Activated CD8-positive, alpha-beta memory T cell treated with anti-CD3 and anti-CD28 coated beads for 48 hours (primary cell): Measurements from ENCODE around the gene CTNND2.
"Not testable (repeated sequence)": the region's sequence is repeated elsewhere in the genome, so short reads cannot be mapped to it uniquely, and the experiment has no call there.

Experiments
- DNase-seq, 3 experiments: peaks; one replicate each; pipeline ENCODE4 v3.0.0-alpha.2; 2020; ENCODE audit warnings: low read depth in 2 of 3, low spot score in 2 of 3

The CTNND2 gene

DNA sequence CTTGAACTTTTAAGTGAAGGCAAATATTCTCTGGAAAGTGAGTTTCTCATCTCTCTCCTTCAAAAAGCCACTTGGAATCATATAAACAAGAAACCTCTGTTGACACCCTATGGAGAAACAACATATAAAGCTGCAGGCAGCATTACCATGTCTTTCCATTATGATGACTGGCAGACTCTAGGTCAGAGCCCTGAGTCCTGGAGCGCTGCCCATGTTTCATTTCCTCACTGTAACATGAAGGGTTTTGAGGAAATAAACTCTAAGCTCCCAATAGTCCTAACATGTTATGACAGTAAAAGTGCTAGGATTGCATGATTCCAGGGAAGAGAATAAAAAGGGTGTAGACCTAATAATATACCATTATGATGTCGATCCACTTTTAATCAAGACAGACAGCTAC is 220.6 kb downstream of the CTNND2 start:
- DNase-seq: no peak

DNA sequence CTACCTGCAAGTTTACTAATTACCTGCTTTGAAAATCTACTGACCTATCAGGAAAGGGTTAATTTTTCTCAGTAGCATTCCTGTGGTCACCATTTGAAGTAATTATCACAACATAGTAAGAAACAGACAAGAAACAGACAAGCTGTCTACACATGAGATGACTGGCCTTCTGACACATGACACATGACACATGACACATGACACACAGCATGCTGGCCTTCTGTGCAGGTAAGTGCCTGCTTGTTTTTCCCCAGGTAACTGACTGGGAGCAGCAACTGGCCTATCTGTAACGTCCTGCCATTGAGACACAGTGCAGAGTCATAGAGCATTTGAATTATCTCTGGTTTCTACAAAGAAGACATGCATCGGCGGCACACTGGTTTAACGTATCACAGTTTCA is 222.4 kb downstream of the CTNND2 start:
- DNase-seq: no peak

DNA sequence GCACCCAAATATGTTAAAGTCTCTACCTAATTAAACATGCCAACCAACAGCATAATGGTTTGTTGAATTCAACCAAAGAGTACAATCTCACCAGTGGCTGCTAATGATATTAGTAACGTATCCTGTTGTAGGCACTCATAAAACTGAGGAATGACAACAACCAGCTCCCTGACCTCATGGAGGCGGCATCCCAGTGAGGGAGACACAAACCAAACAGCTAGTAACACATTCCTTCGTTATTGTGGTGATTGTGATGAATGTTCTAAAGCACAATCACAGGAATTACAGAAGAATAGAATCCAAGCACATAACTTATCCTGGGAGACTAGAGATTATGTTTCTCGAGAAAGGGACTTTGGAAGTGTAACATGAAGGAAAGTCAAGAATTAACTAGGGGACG is 224.6 kb downstream of the CTNND2 start:
- no peak for DNase-seq

DNA sequence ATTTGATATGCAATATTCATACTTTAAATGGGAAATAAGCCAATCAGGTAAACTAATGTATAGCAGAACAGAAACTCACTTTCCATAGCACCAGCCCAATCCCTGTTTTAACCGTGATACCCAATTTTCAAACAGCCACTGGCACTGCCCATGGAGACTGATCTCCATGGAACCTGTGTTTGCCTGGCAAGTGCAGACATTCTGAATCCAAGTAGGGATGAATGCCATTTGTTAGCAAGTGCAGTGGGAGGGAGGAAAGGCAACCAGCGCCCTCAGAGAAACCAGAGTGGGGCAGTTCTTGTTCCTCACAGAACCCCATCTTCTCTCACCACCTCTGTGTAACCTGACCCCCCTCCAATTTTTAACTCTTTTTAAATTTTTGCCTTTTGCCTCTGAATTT is 229.1 kb downstream of the CTNND2 start:
- DNase-seq: no peak

DNA sequence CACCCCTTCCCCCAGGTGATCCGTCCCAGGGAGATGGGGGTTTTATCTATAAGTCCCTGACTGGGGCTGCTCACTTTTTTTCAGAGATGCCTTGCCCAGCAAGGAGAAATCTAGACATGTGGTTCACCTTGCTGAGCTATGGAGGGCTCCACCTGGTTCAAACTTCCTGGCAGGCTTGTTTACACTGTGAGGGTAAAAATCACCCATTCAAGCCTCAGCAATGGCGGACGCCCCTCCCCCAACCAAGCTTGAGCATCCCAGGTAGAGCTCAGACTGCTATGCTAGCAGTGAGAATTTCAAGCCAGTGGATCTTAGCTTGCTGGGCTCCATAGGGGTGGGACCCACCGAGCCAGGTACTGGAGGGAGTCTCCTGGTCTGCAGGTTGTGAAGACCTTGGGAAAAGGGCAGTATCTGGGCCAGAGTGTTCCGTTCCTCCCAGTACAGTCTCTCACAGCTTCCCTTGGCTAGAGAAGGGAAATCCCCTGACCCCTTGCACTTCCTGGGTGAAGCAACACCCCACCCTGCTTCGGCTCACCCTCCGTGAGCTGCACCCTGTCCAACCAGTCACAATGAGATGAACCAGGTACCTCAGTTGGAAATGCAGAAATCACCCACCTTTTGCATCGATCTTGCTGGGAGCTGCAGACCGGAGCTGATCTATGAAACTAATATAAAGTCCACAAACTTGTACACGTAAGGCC is 231.7 kb downstream of the CTNND2 start:
- no peak for DNase-seq

DNA sequence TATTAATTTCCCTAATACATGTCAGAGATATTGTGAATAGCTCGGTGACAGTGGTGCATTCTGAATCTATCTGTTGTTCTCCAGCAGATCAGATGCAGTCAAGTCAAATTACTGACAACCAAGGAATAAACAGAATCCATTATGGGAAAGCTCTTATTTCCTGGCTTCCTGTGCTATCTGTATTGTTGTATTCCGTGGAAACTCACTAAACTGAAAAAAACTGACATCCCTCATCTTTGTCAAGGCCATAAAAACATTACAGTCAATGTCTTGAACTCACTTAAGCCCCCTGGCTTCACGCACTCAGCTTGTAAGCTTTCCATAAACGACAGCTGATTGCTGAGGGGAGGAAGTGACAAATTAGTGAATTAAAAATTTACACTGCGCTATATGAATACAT is 245.9 kb downstream of the CTNND2 start:
- no peak for DNase-seq

DNA sequence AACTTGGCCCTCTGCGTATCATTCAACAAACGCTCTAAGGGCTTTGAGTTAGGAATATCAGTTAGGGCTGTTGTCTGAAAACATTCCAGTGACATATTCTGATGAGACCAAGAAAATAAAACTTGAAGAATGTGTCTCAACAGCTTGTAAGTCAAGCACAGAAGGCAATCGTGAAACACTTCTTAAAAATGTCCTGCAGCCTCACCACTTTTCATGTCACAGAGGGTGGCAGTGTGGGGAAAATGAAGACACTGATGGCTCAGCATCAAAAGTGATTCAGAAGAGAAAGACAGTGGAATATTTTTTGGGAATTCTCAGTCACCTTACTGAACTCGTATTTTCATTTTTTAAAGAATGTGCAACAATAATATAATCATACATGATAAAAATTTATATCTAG is 247.3 kb downstream of the CTNND2 start:
- no peak for DNase-seq

DNA sequence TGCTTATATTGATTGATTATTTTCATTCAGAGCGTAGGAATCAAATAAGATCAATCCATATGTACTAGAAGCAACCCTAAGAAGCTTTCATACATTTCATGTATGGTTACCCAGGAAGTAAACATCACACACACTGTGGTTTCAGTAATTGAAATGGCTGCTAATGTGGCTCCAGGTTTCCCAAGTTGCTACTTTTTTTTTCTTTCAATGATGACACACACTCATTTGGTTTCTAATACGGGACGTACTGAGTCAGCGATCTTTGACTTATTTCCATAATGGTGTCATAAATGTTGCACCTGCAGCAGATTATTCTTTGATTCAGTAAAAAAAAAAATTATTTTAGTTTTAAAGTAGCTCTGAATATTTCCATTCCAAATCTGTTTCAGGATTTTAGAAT is 248.6 kb downstream of the CTNND2 start:
- no peak for DNase-seq

DNA sequence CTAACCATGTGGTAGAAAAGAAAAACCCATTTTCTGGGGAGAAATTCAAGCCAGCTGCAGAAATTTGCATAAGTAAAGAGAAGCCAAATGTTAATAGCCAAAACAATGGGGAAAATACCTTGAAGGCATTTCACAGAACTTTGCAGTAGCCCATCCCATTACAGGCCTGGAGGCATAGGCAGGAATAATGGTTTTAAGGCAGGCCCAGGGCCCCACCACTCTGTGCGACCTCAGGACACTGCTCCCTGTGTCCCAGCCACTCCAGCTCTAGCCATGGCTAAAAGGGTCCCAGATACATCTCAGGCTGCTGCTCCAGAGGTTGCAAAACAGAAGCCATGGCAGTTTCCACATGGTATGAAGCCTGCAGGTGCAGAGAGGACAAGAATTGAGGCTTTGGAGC is 253.3 kb downstream of the CTNND2 start:
- no peak for DNase-seq

DNA sequence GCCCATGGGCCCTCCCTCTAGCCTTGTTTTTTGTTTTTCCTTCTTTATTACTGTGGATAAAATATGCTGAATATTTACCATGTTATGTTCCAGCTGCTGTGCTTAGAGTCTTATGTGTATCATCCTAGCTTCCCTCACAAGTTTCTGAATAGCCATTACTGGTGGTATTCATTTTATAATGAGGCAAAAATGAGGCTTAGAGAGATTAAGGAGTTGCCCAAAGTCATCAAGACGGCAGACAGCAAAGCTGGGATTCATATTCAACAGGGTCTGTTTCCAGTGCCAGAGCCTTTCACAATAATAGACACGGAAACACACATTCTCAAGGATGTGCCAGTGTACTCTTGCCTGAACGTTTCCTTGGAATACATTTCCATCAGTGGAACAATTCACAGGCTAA is 258.1 kb downstream of the CTNND2 start:
- no peak for DNase-seq

DNA sequence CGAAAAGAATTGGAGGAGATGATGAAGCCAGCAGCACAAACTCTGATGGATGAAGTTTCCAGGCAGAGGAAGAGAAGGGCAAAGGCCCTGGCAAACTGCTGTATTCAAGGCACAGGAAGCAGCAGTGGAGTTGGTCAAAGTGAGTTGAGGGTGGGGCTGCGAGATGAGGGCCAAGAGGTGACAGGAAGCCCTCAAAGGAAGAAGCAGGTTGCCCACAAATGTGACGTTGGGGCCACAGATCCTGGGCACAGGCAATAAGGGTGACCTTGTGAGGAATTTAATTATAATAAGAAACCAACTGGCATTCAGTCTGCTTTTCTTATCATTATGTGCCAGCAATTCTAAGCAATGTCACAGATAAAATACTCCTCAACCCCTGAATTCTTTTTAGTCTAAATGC is 261.8 kb downstream of the CTNND2 start:
- no peak for DNase-seq

DNA sequence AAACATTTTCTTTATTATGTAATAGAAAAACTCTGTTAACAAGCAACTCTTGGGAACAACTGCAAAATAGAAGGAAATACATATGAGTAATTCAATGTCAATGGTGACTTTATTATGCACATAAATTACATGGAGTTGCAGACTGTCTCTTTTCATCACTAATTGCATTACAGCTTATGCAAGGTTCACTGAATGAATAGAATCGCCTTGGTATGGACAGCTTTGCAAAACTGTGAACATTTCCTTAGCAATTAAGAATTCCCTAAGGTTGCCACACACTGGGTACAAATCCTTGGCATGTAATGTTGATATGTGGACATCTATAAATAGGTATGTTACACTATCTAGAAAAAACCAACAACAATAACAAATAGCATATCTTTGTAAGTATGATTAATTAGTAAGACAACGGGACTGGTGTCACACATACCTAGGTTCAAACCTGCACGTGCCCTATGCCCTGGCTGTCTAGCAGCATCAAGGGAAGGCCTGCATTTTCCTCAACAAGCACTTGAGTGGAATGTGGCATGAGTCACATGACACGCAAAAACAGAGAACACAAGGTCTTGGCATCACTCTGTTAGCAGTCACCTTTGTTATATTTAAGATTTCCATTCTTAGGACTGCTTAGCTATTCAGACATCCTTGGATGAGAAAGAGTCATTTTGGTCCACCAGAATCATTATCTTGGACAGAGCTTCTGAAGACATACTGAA is 263.9 kb downstream of the CTNND2 start:
- DNase-seq: no peak

DNA sequence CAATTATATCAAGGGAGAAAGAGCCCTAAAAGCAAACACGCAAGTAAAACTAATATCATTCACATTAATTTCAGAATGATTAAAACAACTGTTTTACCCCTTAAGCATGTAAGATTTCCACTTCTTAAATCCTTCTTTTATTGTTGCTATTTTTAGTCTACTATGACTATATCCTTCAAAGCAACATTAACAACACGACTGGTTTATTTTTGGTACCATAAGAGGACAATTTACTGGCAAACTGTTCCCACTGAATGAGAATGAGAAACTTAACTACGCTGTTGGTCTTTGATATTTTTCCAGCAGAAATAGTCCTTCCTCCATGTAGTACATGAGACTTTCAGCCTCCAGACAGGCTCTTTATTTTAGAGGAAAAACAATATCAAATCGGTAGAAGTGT is 281.5 kb downstream of the CTNND2 start:
- DNase-seq: no peak

DNA sequence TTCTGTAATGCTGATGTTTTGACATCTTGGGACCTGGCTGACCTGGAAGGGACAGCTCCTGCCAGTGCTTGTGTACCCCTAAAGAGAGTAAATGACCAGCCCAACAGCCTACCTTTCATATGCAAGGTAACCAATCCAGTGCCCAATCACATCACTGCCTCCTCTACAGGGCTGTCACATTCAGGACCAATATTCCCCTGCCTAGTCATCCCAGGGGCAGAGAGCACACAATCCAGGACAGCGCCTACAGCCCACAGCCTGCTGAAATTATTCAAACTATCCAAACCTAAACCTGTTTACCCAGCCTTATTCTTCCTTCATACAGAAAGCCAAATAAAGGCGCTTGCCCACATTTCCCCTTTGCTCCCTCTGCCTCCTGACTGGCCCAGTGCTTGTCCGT is 284.1 kb downstream of the CTNND2 start:
- no peak for DNase-seq

DNA sequence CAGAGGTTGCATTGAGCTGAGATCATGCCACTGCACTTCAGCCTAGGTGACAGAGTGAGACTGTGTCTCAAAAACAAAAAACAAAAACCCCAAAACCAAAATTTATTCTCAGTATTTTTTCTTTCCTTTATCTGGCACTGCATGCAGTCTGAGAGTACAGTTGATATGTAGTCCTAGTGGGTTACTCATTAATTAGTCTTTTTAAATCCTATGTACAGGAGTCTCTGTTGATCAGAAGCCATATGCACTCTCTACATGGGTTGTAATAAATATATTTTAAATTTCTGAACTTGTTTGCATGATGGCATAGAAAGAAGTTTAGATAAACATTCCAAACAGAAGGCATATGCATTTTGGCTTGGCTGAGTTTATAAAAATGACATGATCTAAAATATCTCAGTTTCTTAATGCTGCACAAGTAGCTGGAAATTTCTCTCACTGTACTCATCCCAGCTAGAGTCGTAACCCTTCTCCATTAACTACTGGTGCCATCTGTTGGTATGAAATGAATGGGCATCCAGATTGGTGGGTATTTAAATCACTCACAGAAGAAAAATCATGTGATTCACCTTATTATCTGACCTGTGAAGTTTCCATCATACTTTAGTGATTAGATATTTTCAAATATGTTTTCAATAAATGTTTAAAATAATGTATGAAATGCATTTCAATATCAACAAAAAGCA is 284.8 kb downstream of the CTNND2 start:
- DNase-seq: no peak

DNA sequence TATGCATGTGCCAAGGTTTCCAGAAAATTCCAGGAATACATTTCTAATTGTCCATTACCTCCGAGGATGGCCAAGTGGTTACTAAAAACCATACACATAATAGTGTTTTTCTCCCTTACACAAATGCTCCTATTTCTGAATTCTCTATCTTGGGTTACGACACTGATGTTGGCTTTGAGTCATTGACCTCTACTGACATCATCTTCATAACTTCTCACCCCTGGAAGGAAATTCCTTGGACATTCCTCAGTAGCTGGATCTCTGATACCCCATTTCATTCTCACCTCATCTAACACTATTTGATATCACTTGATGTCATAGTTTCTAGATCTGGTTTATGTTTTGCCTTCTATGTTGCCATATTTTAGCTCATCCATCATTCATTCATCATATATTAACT is 287.2 kb downstream of the CTNND2 start:
- DNase-seq: no peak

DNA sequence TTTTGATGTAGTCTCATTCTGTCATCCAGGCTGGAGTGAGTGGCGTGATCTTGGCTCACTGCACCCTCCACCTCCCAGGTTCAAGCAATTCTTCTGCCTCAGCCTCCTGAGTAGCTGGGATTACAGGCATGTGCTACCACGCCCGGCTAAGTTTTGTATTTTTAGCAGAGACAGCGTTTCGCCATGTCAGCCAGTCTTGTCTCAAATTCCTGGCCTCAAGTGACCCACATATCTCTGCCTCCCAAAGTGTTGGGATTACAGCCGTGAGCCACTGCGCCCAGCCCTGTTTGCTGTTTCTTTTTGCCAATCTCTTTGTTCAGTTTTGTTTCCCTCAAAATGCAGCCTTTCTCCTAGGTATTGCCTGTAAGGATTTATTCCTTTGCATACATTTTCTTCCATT is 287.6 kb downstream of the CTNND2 start:
- DNase-seq: not testable (repeated sequence)

DNA sequence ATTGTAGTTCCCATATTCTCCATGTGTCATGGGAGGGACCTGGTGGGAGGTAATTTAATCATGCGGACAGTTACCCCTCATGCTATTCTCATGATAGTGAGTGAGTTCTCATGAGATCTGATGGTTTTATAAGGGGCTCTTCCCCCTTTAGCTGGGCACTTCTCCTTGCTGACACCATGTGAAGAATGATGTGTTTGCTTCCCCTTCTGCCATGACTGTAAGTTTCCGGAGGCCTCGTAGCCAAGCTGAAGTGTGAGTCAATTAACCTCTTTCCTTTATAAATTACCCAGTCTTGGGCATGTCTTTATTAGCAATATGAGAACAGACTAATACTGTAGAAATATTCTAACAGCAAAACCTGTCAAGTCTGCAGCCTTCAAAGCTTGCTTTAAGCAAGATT is 293.2 kb downstream of the CTNND2 start:
- no peak for DNase-seq

DNA sequence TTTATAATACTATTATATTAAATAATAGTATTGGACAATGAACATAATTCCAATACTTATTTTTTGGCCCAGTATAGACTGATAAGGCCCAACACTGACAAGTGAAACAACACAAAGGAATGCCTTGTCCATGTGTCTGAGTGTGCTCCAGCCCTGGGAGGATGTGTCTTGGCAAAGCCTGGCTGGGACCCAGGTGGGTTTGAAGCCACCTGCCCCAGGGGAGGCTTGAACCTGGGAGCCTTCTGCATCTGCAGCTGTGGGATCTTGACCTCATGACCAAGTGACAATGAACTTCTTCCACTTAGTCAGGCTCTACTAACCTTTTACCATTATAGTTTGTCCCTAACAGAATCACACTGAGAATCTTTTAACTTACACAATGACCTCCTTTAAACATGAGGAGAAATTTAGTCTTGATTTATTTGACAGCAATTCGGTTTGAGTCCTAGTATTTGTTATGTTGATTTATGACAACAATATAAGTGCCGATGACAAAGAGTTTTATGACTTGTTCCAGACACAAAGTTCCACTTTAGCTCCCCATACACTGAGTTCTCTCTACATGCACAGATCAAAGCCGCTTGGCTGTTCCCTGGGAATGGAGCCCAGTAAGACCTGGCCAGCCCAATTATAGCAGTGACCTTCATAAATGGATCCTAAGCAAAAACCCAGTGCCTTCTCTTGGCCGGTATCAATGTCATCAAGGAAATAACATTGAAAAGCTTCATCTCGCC is 294.5 kb downstream of the CTNND2 start:
- DNase-seq: no peak

DNA sequence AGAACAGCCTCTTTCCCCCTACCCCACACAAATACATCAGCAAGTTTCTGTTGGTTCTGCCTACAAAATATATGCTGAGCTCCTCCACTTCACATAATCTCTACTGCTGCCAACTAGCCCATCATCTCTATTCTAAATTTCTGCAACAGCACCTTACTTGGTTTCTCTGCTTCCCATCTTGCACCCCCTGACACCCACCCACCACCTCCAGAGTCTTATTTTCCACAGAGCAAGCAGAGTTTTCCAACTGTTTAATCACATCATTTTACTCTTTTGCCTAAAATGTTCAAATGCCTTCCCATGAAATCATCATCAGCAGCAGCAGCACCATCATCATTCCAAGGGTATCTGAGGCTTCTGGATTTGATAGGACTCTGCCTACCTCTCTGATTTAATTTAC is 295.7 kb downstream of the CTNND2 start:
- no peak for DNase-seq

DNA sequence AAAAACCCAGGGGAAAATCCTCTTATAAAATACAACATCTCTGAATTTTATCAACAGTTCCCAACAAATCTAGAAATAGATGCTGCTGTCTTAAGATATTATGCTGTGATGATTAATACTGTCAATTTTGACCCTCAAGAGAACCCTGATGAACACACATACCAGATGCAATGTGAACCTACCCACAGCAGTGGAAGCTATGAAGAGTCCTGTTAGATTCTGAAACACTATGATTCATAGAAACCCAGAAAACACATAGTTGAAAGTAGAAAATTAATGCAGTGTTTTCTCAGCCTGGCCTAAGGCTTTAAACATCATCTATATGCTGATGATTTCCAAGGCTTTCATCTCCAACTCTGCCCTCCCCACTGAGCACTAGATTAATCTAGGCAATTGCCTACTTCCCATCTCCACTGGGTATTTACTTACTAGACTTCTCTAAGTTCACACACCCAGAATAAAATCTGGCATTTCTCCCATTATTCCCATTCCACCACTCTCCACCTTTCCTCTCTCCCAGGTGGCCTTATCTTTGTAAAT is 296.2 kb downstream of the CTNND2 start:
- no peak for DNase-seq

DNA sequence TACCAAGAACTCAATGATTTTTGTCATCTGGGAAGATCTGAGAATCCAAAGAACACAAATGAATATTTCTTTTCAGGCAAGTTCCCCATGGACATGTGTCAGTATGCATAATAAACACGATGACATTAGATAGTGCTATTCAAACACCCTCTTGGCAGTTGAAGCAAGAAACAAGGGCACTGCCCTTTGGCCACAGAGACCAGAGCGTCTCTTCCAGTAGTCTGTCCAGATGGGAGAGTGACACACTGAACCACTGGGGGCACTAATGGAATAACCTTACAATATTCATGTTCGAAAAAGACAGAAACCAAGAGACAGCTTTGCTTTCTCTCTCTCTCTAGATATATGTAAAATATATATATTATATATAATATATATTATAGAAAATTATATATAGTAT is 301.9 kb downstream of the CTNND2 start:
- DNase-seq: no peak
